ENCODE results near the gene FBN2.

DNA sequence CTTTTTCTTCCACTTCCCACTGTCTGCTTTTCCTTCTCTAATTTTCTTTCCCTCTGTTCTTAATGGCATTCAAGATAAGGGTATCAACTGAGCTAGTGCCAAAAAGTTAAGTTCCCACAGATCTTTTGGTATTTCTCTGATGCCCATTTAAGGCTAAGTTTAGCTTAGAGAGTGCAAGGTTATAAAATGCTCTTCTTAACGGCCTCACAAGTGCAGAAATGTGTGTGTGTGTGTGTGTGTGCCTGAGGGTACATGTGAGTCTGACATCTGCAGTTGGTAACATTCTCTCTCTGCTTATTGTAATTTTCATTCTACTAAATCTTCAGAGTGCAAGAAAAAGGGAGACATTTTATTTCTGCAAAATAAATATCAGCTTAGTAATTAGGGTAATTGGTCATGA lies 24.2 kb downstream of the FBN2 start:
- no peak for TF ChIP-seq POLR2A (IDR thresholded peaks at IDR 0.05)
- TF ChIP-seq, protein P1, sequence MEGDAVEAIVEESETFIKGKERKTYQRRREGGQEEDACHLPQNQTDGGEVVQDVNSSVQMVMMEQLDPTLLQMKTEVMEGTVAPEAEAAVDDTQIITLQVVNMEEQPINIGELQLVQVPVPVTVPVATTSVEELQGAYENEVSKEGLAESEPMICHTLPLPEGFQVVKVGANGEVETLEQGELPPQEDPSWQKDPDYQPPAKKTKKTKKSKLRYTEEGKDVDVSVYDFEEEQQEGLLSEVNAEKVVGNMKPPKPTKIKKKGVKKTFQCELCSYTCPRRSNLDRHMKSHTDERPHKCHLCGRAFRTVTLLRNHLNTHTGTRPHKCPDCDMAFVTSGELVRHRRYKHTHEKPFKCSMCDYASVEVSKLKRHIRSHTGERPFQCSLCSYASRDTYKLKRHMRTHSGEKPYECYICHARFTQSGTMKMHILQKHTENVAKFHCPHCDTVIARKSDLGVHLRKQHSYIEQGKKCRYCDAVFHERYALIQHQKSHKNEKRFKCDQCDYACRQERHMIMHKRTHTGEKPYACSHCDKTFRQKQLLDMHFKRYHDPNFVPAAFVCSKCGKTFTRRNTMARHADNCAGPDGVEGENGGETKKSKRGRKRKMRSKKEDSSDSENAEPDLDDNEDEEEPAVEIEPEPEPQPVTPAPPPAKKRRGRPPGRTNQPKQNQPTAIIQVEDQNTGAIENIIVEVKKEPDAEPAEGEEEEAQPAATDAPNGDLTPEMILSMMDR (IDR thresholded peaks at IDR 0.05), result no peak
- TF ChIP-seq POLR2AphosphoS5 (IDR thresholded peaks at IDR 0.05; ENCODE audit: insufficient read depth in 1 of 2, low read depth in 1 of 2), result no peak
